ENCODE data around the gene ZFX.

The ZFX gene

DNA sequence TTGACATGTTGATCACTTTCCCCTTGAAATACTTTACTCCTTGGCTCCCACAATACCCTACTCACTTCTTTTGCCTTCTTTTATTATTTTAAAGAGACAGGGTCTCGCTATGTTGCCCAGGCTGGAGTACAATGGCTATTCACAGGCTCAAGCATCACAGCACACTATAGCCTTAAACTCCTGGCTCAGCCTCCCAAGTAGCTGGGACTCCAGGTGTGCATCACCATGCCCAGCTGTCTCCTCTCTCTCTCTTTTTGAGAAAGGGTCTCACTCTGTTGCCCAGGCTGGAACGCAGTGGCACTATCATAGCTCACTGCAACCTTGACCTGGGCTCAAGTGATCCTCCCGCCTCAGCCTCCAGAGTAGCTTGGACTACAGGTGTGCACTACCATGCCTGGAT, 112.8 kb downstream of the ZFX start:
- TF ChIP-seq JUND (IDR thresholded peaks at IDR 0.05; ENCODE audit: low read depth), result no peak
- in situ Hi-C loops (cut with HindIII; ENCODE audit: low pct_unique_long_range_greater_than_20kb, low sequenced_read_pairs), result no loop called here
- DNase-seq (ENCODE audit: low read depth in 1 of 2, low spot score in 1 of 2), result no peak

DNA sequence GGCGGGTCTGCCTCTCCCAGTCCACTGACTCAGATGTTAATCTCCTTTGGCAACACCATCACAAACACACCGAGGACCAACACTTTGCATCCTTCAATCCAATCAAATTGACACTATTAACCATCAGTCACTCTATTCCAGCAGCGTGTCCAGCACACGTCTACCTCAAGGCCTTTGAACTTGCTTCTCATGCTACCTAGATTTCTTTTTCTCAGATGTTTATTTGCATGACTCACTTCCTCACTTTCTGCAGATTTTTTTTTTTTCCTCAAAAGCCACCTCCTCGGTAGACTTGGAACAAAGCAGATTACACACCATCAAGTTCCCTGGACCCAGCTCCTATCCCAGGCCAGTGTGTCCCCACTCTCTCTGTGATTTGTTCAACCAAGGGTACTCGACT, 114.9 kb downstream of the ZFX start:
- no peak for DNase-seq (ENCODE audit: low read depth in 1 of 2, low spot score in 1 of 2)
- in situ Hi-C loops (cut with HindIII; ENCODE audit: low pct_unique_long_range_greater_than_20kb, low sequenced_read_pairs), result no loop called here
- TF ChIP-seq JUND (IDR thresholded peaks at IDR 0.05; ENCODE audit: low read depth), result no peak
